Measurements from ENCODE around the gene KIAA1328.

Gene KIAA1328

DNA sequence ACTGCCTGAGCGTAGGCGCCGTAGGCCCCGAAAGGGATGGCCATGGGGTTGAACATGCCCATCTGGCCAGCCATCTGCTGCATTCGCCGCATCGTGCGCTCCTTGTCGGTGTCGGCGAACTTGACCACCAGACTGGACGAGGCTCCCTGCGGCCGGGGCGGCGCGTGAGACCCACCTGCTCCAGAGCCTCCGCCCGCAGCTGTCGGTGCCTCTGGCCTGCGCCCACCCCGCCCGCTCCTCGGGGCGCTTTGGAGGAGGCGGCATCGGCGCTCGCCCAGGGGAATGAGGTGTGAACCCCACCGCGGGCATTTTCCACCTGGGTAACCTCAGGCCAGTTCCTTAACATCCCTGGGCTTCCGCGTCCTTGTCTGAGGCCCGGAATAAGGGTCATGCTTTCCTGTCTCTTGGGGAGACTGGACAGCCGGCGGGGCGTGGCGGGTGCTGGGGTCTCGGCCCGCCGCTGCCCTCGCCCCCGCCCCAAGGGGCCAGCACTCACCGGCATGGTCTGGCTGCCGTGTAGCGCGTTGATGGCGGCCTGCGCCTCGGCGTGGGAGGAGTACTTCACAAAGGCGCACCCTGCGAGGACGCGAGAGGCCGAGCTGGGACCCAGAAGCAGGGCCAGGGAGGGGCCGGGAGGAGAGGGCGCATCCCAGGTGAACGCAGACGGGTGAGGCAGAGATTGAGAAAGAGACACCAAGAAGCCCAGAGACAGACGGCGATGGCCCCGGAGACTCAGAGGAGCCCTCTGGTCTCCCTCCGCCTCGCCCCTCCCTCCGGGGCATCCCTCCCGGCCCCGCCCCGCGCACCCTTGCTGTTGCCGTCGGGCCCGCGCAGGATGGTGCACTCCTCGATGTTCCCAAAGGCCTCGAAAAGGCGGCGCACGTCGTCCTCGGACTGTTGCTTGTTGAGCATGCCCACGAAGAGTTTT lies 445.6 kb downstream of the KIAA1328 start:
- Histone ChIP-seq H3K9ac (ENCODE audit: low read length) (no peak overlapping the region), H3K4me3 (ENCODE audit: low read length) (no peak overlapping the region), H3K36me3 (ENCODE audit: control insufficient read depth, low read depth, low read length) (no peaks in the 10 kb centered on the region), H3K27me3 (ENCODE audit: control insufficient read depth, insufficient read depth, low read length) (no peaks in the 10 kb centered on the region), H3K9me3 (ENCODE audit: control insufficient read depth, low read depth, low read length) (no peaks in the 10 kb centered on the region), H3K27ac (ENCODE audit: low read length) (no peak overlapping the region), H3K4me1 (ENCODE audit: control insufficient read depth, low read depth, low read length) (no peaks in the 10 kb centered on the region)

DNA sequence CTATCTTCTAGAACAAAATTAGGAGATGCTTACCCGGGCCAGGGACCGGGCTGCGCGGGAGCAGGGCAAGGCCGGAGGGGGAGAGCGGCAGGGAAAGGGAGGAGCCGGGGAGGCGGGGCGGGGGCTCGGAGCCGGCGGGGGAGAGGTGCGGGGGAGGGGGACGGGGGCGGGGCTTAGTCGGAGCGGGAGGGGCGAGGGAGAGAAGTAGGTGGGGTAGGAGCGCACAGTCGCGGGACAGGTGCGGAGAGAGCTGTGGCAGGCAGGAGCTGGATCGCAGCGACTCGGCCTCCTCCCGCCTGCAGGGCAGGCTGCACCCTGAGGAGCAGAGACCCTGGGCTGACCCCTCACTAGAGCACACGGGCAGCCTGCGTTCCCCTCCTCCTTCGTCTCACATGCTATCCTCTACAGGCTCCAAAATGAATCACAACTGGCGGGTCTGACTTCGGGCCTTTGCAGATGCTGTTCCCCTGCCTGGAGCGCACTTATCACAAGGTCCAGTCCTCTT lies 446.4 kb downstream of the KIAA1328 start:
- H3K27ac ChIP-seq (ENCODE audit: low read length) = no peak overlapping the region
- H3K27me3 ChIP-seq (ENCODE audit: control insufficient read depth, insufficient read depth, low read length) = no peaks in the 10 kb centered on the region
- no peaks in the 10 kb centered on the region for H3K36me3 ChIP-seq (ENCODE audit: control insufficient read depth, low read depth, low read length)
- no peak overlapping the region for H3K9ac ChIP-seq (ENCODE audit: low read length)
- H3K9me3 ChIP-seq (ENCODE audit: control insufficient read depth, low read depth, low read length) = no peaks in the 10 kb centered on the region
- H3K4me1 ChIP-seq (ENCODE audit: control insufficient read depth, low read depth, low read length) = no peaks in the 10 kb centered on the region
- H3K4me3 ChIP-seq (ENCODE audit: low read length) = no peak overlapping the region

DNA sequence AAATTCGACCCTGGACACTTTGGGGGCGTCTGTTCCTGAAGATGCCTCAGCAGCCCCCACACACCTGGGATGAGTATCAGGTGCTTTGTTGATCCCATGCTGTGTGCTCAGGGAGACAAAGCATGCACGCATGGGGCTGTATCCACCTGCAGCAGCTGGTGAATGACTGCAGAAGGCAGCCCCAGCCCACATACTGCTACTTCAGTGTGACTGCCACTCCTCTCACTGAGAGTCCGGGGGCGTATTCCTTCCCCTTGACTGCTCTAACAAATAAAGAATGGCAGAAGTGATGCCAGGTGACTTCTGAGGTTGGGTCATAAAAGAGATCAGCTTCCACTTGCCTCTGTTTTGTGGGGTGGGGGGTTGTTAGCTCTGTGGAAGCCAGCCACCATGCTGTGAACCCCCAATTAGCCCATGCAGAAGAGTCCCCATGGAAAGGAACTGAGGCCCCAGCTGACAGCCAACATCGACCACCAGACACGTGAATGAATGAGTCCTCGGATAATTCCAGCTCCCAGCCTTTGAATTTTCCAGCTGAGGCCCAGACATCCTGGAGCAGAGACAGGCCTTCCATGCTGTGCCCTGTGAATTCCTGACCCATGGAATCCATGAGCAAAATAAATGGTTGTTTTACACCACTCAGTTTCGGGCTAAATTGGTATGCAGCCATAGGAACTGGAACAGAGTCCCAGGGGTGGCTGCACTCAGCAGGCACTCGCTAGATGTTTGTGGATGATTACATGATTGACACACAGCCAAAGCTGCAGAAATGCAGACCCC lies 447.4 kb downstream of the KIAA1328 start:
- Histone ChIP-seq H3K4me1 (ENCODE audit: control insufficient read depth, low read depth, low read length) (no peaks in the 10 kb centered on the region), H3K27me3 (ENCODE audit: control insufficient read depth, insufficient read depth, low read length) (no peaks in the 10 kb centered on the region), H3K27ac (ENCODE audit: low read length) (no peak overlapping the region), H3K9ac (ENCODE audit: low read length) (no peak overlapping the region), H3K36me3 (ENCODE audit: control insufficient read depth, low read depth, low read length) (no peaks in the 10 kb centered on the region), H3K9me3 (ENCODE audit: control insufficient read depth, low read depth, low read length) (no peaks in the 10 kb centered on the region), H3K4me3 (ENCODE audit: low read length) (no peak overlapping the region)

DNA sequence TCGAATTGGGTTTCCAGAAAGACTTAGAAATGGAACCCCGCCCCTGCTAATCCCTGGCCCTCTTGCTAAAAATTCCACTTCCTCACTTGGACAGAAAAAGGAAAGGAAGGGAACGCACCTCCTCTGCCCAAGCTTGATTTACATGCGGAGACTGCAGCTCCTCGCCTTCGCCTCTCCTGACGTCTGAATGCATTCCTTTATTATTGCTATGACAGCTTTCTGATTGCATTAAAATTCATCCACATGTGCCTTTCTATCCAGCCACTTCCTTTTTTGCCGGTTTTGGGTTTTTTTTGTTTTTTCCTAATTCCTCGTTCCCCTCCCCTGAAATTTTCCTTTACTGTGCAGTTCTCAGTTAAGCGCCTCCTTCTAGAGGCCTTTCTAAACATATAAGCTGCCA lies 448.9 kb downstream of the KIAA1328 start:
- H3K36me3 ChIP-seq (ENCODE audit: control insufficient read depth, low read depth, low read length) = no peaks in the 10 kb centered on the region
- H3K9ac ChIP-seq (ENCODE audit: low read length) = no peak overlapping the region
- no peak overlapping the region for H3K27ac ChIP-seq (ENCODE audit: low read length)
- no peaks in the 10 kb centered on the region for H3K9me3 ChIP-seq (ENCODE audit: control insufficient read depth, low read depth, low read length)
- no peaks in the 10 kb centered on the region for H3K4me1 ChIP-seq (ENCODE audit: control insufficient read depth, low read depth, low read length)
- no peaks in the 10 kb centered on the region for H3K27me3 ChIP-seq (ENCODE audit: control insufficient read depth, insufficient read depth, low read length)
- H3K4me3 ChIP-seq (ENCODE audit: low read length) = no peak overlapping the region
